Suprapubic skin (tissue), 4 donors: Measurements from ENCODE around the gene BRIP1.

Source experiments
- CTCF ChIP-seq, 2 donors: fragments of 200-600 bp in 1 of 2; fragments of 450-650 bp in 1 of 2; sonication (generic) in 1 of 2; IDR thresholded peaks; one replicate each; pipeline ENCODE4 v1.5.1; 2016 to 2019; ENCODE audit warnings: antibody characterized with exemption in 2 of 2, mild to moderate bottlenecking in 1 of 2, moderate library complexity in 1 of 2
- EP300 ChIP-seq: sonication (generic); formaldehyde crosslinking; IDR thresholded peaks from one replicate; pipeline ENCODE4 v1.6.1; 2017; ENCODE audit warnings: antibody characterized with exemption
- POLR2A ChIP-seq, 2 donors: fragments of 450-650 bp; IDR thresholded peaks; one replicate each; pipeline ENCODE4 v1.6.1; 2017; ENCODE audit warnings: antibody characterized with exemption in 2 of 2, mild to moderate bottlenecking in 2 of 2, moderate library complexity in 2 of 2
- POLR2AphosphoS5 ChIP-seq, 3 donors: sonication (generic); formaldehyde crosslinking; IDR thresholded peaks; one replicate each; pipeline ENCODE4 v1.6.1; 2017; ENCODE audit warnings: antibody characterized with exemption in 3 of 3

- TF ChIP-seq POLR2A (IDR thresholded peaks at IDR 0.05), result no peak
- TF ChIP-seq CTCF (IDR thresholded peaks at IDR 0.05), result no peak
- TF ChIP-seq POLR2AphosphoS5 (IDR thresholded peaks at IDR 0.05), result no peak
- no peak for TF ChIP-seq EP300
Measured at GRCh38 chr17:61723914-61724313, 139.4 kb downstream of the BRIP1 start.
